Keratinocyte (primary cell): ENCODE results near the gene LRRC47. TPM values are rescaled to one million over a fixed set of nuclear protein-coding genes. Genes with fewer than 3 reads are reported as not detected.

Source experiments
- DNase-seq: peaks from one replicate; pipeline ENCODE4 v3.0.0-alpha.2; 2011; ENCODE audit warnings: low read depth, missing footprints, low spot score
- FAIRE-seq: peaks from 2 replicates; lab custom pipeline; 2011; peaks lifted over from hg19 to GRCh38; lab: Jason Lieb, UNC
- H2AFZ ChIP-seq: 2 replicates; pipeline ENCODE4 v1.6.0; 2012; ENCODE audit warnings: low read length, control low read depth, inconsistent platforms; ENCODE audit not compliant: control insufficient read depth
- H3K27ac ChIP-seq: 2 replicates; pipeline ENCODE4 v1.5.1; 2011; ENCODE audit warnings: low read length; ENCODE audit not compliant: control insufficient read depth, insufficient read depth
- H3K27me3 ChIP-seq: 3 replicates; pipeline ENCODE4 v1.6.0; 2011; ENCODE audit warnings: low read length; ENCODE audit not compliant: control insufficient read depth, insufficient read depth; ENCODE audit errors: extremely low read depth
- H3K36me3 ChIP-seq, 2 experiments: 2 replicates in 1 of 2; 3 replicates in 1 of 2; pipeline ENCODE4 v1.5.1; 2011; ENCODE audit warnings: low read length in 2 of 2, mild to moderate bottlenecking in 1 of 2; ENCODE audit not compliant: control insufficient read depth in 2 of 2, insufficient read depth in 2 of 2; ENCODE audit errors: extremely low read depth in 1 of 2
- H3K4me1 ChIP-seq: 3 replicates; pipeline ENCODE4 v1.5.1; 2011; ENCODE audit warnings: low read length; ENCODE audit not compliant: control insufficient read depth, insufficient read depth; ENCODE audit errors: extremely low read depth
- H3K4me2 ChIP-seq: 3 replicates; pipeline ENCODE4 v1.6.0; 2011; ENCODE audit warnings: low read depth, low read length; ENCODE audit not compliant: control insufficient read depth, insufficient read depth; ENCODE audit errors: extremely low read depth
- H3K4me3 ChIP-seq, 3 experiments: fragments of 200-600 bp in 1 of 3; sonication (generic) in 1 of 3; 2 replicates in 2 of 3; 3 replicates in 1 of 3; pipeline ENCODE4 v1.5.1; 2011 to 2016; ENCODE audit warnings: low read length in 3 of 3, mild to moderate bottlenecking in 3 of 3, control low read depth in 2 of 3, inconsistent platforms in 1 of 3, low read depth in 1 of 3, mixed read lengths in 1 of 3, mixed run types in 1 of 3, moderate library complexity in 1 of 3; ENCODE audit not compliant: control insufficient read depth in 2 of 3, insufficient read depth in 2 of 3; ENCODE audit errors: extremely low read depth in 1 of 3
- H3K79me2 ChIP-seq: 2 replicates; pipeline ENCODE4 v1.6.0; 2012; ENCODE audit warnings: low read length; ENCODE audit not compliant: control insufficient read depth, insufficient read depth
- H3K9ac ChIP-seq: 3 replicates; pipeline ENCODE4 v1.6.0; 2011; ENCODE audit warnings: low read length; ENCODE audit not compliant: control insufficient read depth, insufficient read depth; ENCODE audit errors: extremely low read depth
- H3K9me1 ChIP-seq: 3 replicates; pipeline ENCODE4 v1.6.0; 2011; ENCODE audit warnings: low read length; ENCODE audit not compliant: control insufficient read depth, insufficient read depth; ENCODE audit errors: extremely low read depth
- H3K9me3 ChIP-seq: 2 replicates; pipeline ENCODE4 v1.5.1; 2012; ENCODE audit warnings: low read depth, low read length; ENCODE audit not compliant: control insufficient read depth
- H4K20me1 ChIP-seq: 3 replicates; pipeline ENCODE4 v1.6.0; 2011; ENCODE audit warnings: low read length; ENCODE audit not compliant: control insufficient read depth, insufficient read depth; ENCODE audit errors: extremely low read depth
- CTCF ChIP-seq, 3 experiments: IDR thresholded peaks in 1 of 3; conservative IDR thresholded peaks in 1 of 3; optimal IDR thresholded peaks in 1 of 3; 2 replicates in 2 of 3; 3 replicates in 1 of 3; pipeline versions ENCODE3 to v1.5.1; 2011; ENCODE audit warnings: low read length in 3 of 3, mild to moderate bottlenecking in 3 of 3, moderate library complexity in 2 of 3, control low read depth in 1 of 3, inconsistent platforms in 1 of 3; ENCODE audit not compliant: insufficient read depth in 2 of 3; ENCODE audit errors: extremely low read depth in 1 of 3
- EZH2 ChIP-seq: IDR thresholded peaks from one replicate; pipeline ENCODE4 v1.6.1; 2012; ENCODE audit warnings: inconsistent platforms, mild to moderate bottlenecking, low read length, moderate library complexity
- dilution Hi-C: fragments of 300-500 bp; cut with MboI; formaldehyde crosslinking; loops from one replicate; pipeline ENCODE4 v1.7.0; 2020; ENCODE audit warnings: low sequenced_read_pairs; ENCODE audit not compliant: extremely low pct_ligation_motif_present
- polyA plus RNA-seq, 5 experiments: library from polyadenylated mRNA; depleted of rRNA in 3 of 5; stranded (reverse) in 3 of 5; stranded (forward) in 1 of 5; unstranded in 1 of 5; fragments of >200 nt; gene quantifications; 1 replicate in 1 of 5; 2 replicates in 3 of 5; 3 replicates in 1 of 5; pipeline versions ENCODE4 v1.2.1 to v1.2.3, GENCODE V29; 2011 to 2012; ENCODE audit warnings: missing spikeins in 2 of 5, low read depth in 1 of 5, low replicate concordance in 1 of 5

LRRC47 gene
- polyA plus RNA-seq, 1 donor (not counting 4 experiments of a cell fraction or from before 2014, with no cell fraction given): 40.1 TPM

GRCh38 chr1:3776231-3776961, 19.9 kb downstream of the LRRC47 start:
- TF ChIP-seq CTCF (optimal IDR thresholded peaks at IDR 0.05 in 1 of 3, IDR thresholded peaks at IDR 0.05 in 1 of 3, conservative IDR thresholded peaks at IDR 0.05 in 1 of 3; ENCODE audit: extremely low read depth in 1 of 3, insufficient read depth in 2 of 3, low read length in 3 of 3) (no peak), EZH2 (no peak)
- dilution Hi-C loops: no loop called here
- H3K79me2 ChIP-seq: no peaks in the 10 kb centered on the region
- no peaks in the 10 kb centered on the region for H3K27me3 ChIP-seq
- no peak overlapping the region for H3K27ac ChIP-seq
- no peaks in the 10 kb centered on the region for H3K9me3 ChIP-seq
- DNase-seq (no peak), FAIRE-seq (no peak)
- no peak overlapping the region for H2AFZ ChIP-seq
- H3K9ac ChIP-seq: no peak overlapping the region
- H3K4me2 ChIP-seq: no peak overlapping the region
- H4K20me1 ChIP-seq: no peaks in the 10 kb centered on the region
- H3K36me3 ChIP-seq: peaks cover 9 to 12% of the 10 kb centered on the region in 2 experiments
- peaks cover 5% of the 10 kb centered on the region for H3K4me1 ChIP-seq
- H3K9me1 ChIP-seq: no peaks in the 10 kb centered on the region
- H3K4me3 ChIP-seq: no peak overlapping the region

GRCh38 chr1:3775490-3776230, 20.6 kb downstream of the LRRC47 start:
- Histone ChIP-seq H3K9me3 (no peaks in the 10 kb centered on the region), H3K9me1 (no peaks in the 10 kb centered on the region), H3K79me2 (no peaks in the 10 kb centered on the region), H3K4me3 (no peak overlapping the region), H3K27ac (no peak overlapping the region), H3K27me3 (no peaks in the 10 kb centered on the region), H3K4me2 (no peak overlapping the region), H3K9ac (no peak overlapping the region), H2AFZ (no peak overlapping the region), H3K4me1 (peaks cover 5% of the 10 kb centered on the region), H3K36me3 (peaks cover 6 to 7% of the 10 kb centered on the region in 2 experiments), H4K20me1 (no peaks in the 10 kb centered on the region)
- DNase-seq: peak; percentile 64
- dilution Hi-C loops: no loop called here
- TF ChIP-seq EZH2 (no peak), CTCF (optimal IDR thresholded peaks at IDR 0.05 in 1 of 3, IDR thresholded peaks at IDR 0.05 in 1 of 3, conservative IDR thresholded peaks at IDR 0.05 in 1 of 3; ENCODE audit: extremely low read depth in 1 of 3, insufficient read depth in 2 of 3, low read length in 3 of 3) (peak; percentile 60 to 91 (median 78))
- peak; percentile 60 for FAIRE-seq
